Liver (tissue), 9 donors: ENCODE data around the gene NCBP2. TPM values are rescaled to one million over a fixed set of nuclear protein-coding genes. Genes with fewer than 3 reads are reported as not detected.

Experiments used
- DNase-seq: peaks from one replicate; pipeline ENCODE4 v3.0.0-alpha.2; 2017; ENCODE audit warnings: low spot score
- H3K27ac ChIP-seq, 2 donors: one replicate each; pipeline ENCODE4 v1.7.0; 2013; ENCODE audit warnings: inconsistent platforms in 2 of 2, low read length in 2 of 2, control low read depth in 1 of 2, low read depth in 1 of 2, mild to moderate bottlenecking in 1 of 2
- H3K27me3 ChIP-seq, 4 donors: one replicate each; pipeline versions ENCODE4 v1.6.1 to v1.7.0; 2013; ENCODE audit warnings: low read length in 3 of 4, inconsistent platforms in 1 of 4, mild to moderate bottlenecking in 1 of 4, moderate library complexity in 1 of 4; ENCODE audit not compliant: control insufficient read depth in 4 of 4, insufficient read depth in 4 of 4
- H3K36me3 ChIP-seq, 4 donors: one replicate each; pipeline versions ENCODE4 v1.6.1 to v1.7.0; 2013; ENCODE audit warnings: low read length in 3 of 4, mild to moderate bottlenecking in 3 of 4, low read depth in 1 of 4, moderate library complexity in 1 of 4; ENCODE audit not compliant: control insufficient read depth in 4 of 4, insufficient read depth in 3 of 4
- H3K4me1 ChIP-seq, 4 donors: one replicate each; pipeline versions ENCODE4 v1.6.1 to v1.7.0; 2013; ENCODE audit warnings: low read length in 3 of 4, mild to moderate bottlenecking in 3 of 4, moderate library complexity in 1 of 4; ENCODE audit not compliant: control insufficient read depth in 4 of 4, insufficient read depth in 4 of 4
- H3K4me3 ChIP-seq, 3 donors: one replicate each; pipeline versions ENCODE4 v1.6.1 to v1.7.0; 2013; ENCODE audit warnings: low read length in 3 of 3, control low read depth in 1 of 3, low read depth in 1 of 3, mild to moderate bottlenecking in 1 of 3
- H3K9ac ChIP-seq, 2 donors: one replicate each; pipeline ENCODE4 v1.7.0; 2013; ENCODE audit warnings: low read length in 2 of 2, mild to moderate bottlenecking in 2 of 2, moderate library complexity in 2 of 2, control low read depth in 1 of 2, low read depth in 1 of 2
- H3K9me3 ChIP-seq, 4 donors: one replicate each; pipeline versions ENCODE4 v1.6.1 to v1.7.0; 2013; ENCODE audit warnings: low read length in 3 of 4; ENCODE audit not compliant: control insufficient read depth in 4 of 4
- ATF3 ChIP-seq: IDR thresholded peaks from 2 replicates; pipeline ENCODE4 v1.6.1; 2016; ENCODE audit warnings: antibody characterized with exemption
- EGR1 ChIP-seq, 2 donors: IDR thresholded peaks; 2 replicates each; pipeline ENCODE4 v1.6.1; 2016 to 2018; ENCODE audit warnings: antibody characterized with exemption in 2 of 2, low read depth in 2 of 2
- FOXA2 ChIP-seq: IDR thresholded peaks from 2 replicates; pipeline ENCODE4 v1.6.1; 2016; ENCODE audit warnings: antibody characterized with exemption
- HNF4A ChIP-seq, 2 donors: conservative IDR thresholded peaks; 2 replicates each; pipeline ENCODE4 v1.6.1; 2016; ENCODE audit warnings: antibody characterized with exemption in 2 of 2, mild to moderate bottlenecking in 2 of 2
- JUND ChIP-seq, 2 donors: IDR thresholded peaks; 2 replicates each; pipeline ENCODE4 v1.6.1; 2016; ENCODE audit warnings: antibody characterized with exemption in 2 of 2
- NR2F2 ChIP-seq: IDR thresholded peaks from 2 replicates; pipeline ENCODE4 v1.6.1; 2016; ENCODE audit warnings: antibody characterized with exemption
- RAD21 ChIP-seq, 2 donors: IDR thresholded peaks; 2 replicates each; pipeline ENCODE4 v1.6.1; 2016; ENCODE audit warnings: antibody characterized with exemption in 2 of 2, mild to moderate bottlenecking in 2 of 2
- REST ChIP-seq: IDR thresholded peaks from 2 replicates; pipeline ENCODE4 v1.6.1; 2016; ENCODE audit warnings: antibody characterized with exemption, mild to moderate bottlenecking
- RXRA ChIP-seq, 2 donors: IDR thresholded peaks; 2 replicates each; pipeline ENCODE4 v1.6.1; 2017 to 2018; ENCODE audit warnings: antibody characterized with exemption in 2 of 2, mild to moderate bottlenecking in 1 of 2
- SP1 ChIP-seq: IDR thresholded peaks from 2 replicates; pipeline ENCODE4 v1.6.1; 2018; ENCODE audit warnings: antibody characterized with exemption, mild to moderate bottlenecking
- TAF1 ChIP-seq: conservative IDR thresholded peaks from 2 replicates; pipeline ENCODE4 v1.6.1; 2016; ENCODE audit warnings: antibody characterized with exemption, mild to moderate bottlenecking
- WGBS: extraction: QIAGEN DNeasy Blood & Tissue Kit; methylation state at CpG from one replicate; pipeline ENCODE4 v1.1.7; 2013; 5-methylcytosine and 5-hydroxymethylcytosine counted together
- polyA plus RNA-seq, 2 donors: library from polyadenylated mRNA; stranded (reverse) in 1 of 2; unstranded in 1 of 2; fragments of 200-250 nt in 1 of 2; fragments of >200 nt in 1 of 2; fragmentation: Nextera tagmentation in 1 of 2; extraction: Ambion mirVana in 1 of 2; gene quantifications; one replicate each; pipeline versions ENCODE4 v1.2.1 to v1.2.3, GENCODE V29; 2013 to 2015
- total RNA-seq, 2 donors: library from RNA; depleted of rRNA; stranded (reverse); fragments of >200 nt; gene quantifications; one replicate each; pipeline ENCODE4 v1.2.3, GENCODE V29; 2014
- TF ChIP-seq, protein P1 (sequence below): IDR thresholded peaks from 2 replicates; pipeline ENCODE4 v1.6.1; 2016; ENCODE audit warnings: antibody characterized with exemption
- TF ChIP-seq, protein P2 (sequence below): fragments of 150-350 bp; IDR thresholded peaks from 2 replicates; pipeline ENCODE4 v1.5.1; 2017; ENCODE audit warnings: improper control_type of control experiment, low read depth, low read length; ENCODE audit not compliant: missing input control
- donor health status: healthy.
- donor health status: healthy.
- donor health status: healthy.
- donor health status: healthy.
- donor health status: healthy.

NCBP2 gene
- total and polyA plus RNA-seq, 4 donors: 16.2 to 19.2 (median 18.1) TPM

GRCh38 chr3:196970547-196971093 lies 28.3 kb upstream of the NCBP2 start:
- peaks cover 0 to 16% (median 10%) of the 10 kb centered on the region in 4 donors for H3K4me1 ChIP-seq
- no peak overlapping the region for H3K27ac ChIP-seq
- H3K4me3 ChIP-seq: no peak overlapping the region
- no peaks in the 10 kb centered on the region for H3K36me3 ChIP-seq
- no peaks in the 10 kb centered on the region for H3K27me3 ChIP-seq
- 84% methylated on average over 15 of the region's 15 CpGs for WGBS
- TF ChIP-seq FOXA2: no peak
- no peak for TF ChIP-seq HNF4A (conservative IDR thresholded peaks at IDR 0.05)
- TF ChIP-seq RAD21 (IDR thresholded peaks at IDR 0.05): no peak
- TF ChIP-seq REST: no peak
- TF ChIP-seq, protein P1, sequence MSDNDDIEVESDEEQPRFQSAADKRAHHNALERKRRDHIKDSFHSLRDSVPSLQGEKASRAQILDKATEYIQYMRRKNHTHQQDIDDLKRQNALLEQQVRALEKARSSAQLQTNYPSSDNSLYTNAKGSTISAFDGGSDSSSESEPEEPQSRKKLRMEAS: no peak
- TF ChIP-seq TAF1: no peak
- TF ChIP-seq SP1: no peak
- no peak for TF ChIP-seq ATF3
- TF ChIP-seq RXRA (IDR thresholded peaks at IDR 0.05): no peak
- no peak for TF ChIP-seq JUND (IDR thresholded peaks at IDR 0.05)
- no peak overlapping the region for H3K9ac ChIP-seq
- no peak for DNase-seq
- no peaks in the 10 kb centered on the region for H3K9me3 ChIP-seq

DNA sequence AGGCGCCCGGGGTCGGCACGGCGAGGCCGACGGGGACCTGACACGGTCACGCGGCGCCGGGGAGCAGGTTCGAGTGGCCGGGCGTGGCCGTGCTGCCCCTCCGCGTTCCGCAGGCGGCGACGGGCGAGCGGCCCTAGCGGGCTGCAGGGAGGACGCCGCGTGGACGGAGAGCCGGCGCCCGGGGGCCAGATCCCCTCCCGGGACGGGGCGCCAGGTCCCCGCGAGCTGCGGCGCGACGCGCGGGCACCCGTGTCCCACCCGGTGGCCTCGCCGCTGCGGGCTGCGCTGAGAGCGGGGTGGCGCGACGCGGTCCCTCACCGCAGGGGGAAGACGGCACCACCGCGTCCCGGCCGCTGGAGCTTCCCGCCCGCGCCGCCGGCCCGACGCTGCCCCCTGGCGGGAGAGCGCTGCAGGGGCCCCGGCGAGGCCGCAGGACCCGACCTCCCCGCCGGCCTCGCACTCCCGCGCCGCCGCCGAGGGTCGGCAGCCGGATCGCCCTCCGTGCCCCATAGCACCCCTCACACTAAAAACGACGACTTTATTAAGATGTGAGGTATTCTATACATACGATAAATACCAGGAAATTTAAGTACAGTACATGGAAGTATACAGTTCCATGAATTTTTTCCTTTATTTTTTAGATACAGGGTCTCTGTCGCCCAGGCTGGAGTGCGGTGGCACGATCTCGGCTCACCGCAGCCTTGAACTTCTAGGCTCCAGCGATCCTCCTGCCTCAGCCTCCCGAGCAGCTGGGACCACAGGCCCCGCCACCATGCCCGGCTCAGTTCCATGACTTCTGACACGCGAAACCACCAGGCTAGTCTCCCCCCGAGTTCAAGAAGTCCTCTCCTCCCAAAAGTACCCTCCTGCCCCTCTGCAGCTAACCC lies 27.6 kb upstream of the NCBP2 start:
- 9% methylated on average over 100 of the region's 100 CpGs for WGBS
- Histone ChIP-seq H3K9me3 (no peaks in the 10 kb centered on the region), H3K4me3 (peak overlapping the region; percentile 17 to 96 (median 59)), H3K9ac (peak overlapping the region in 1 of 2 donors; percentile 37), H3K27ac (no peak overlapping the region), H3K36me3 (no peaks in the 10 kb centered on the region), H3K27me3 (no peaks in the 10 kb centered on the region), H3K4me1 (peaks cover 0 to 16% (median 10%) of the 10 kb centered on the region in 4 donors)
- TF ChIP-seq, protein P1: no peak
- TF ChIP-seq RAD21 (IDR thresholded peaks at IDR 0.05) (peak in 1 of 2 donors; percentile 62), EGR1 (IDR thresholded peaks at IDR 0.05; ENCODE audit: low read depth in 2 of 2) (no peak), NR2F2 (no peak), TAF1 (no peak)
- TF ChIP-seq, protein P2, sequence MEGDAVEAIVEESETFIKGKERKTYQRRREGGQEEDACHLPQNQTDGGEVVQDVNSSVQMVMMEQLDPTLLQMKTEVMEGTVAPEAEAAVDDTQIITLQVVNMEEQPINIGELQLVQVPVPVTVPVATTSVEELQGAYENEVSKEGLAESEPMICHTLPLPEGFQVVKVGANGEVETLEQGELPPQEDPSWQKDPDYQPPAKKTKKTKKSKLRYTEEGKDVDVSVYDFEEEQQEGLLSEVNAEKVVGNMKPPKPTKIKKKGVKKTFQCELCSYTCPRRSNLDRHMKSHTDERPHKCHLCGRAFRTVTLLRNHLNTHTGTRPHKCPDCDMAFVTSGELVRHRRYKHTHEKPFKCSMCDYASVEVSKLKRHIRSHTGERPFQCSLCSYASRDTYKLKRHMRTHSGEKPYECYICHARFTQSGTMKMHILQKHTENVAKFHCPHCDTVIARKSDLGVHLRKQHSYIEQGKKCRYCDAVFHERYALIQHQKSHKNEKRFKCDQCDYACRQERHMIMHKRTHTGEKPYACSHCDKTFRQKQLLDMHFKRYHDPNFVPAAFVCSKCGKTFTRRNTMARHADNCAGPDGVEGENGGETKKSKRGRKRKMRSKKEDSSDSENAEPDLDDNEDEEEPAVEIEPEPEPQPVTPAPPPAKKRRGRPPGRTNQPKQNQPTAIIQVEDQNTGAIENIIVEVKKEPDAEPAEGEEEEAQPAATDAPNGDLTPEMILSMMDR: peak; percentile 85
- peak; percentile 83 for DNase-seq
